T47D (cell line): ENCODE measurements around the gene IRAK2.

Source experiments
- DNase-seq, 2 experiments: peaks; one replicate each; pipeline versions ENCODE4 v3.0.0 to v3.0.0-alpha.2; 2011 to 2012; ENCODE audit warnings: low read depth in 1 of 2, low spot score in 1 of 2
- JUND ChIP-seq: IDR thresholded peaks from 2 replicates; pipeline ENCODE4 v1.6.1; 2012; ENCODE audit warnings: low read depth
- in situ Hi-C: cut with HindIII; loops from 2 replicates; pipeline ENCODE4 v1.10.0; 2016; ENCODE audit warnings: low sequenced_read_pairs, low pct_unique_long_range_greater_than_20kb

Gene IRAK2

GRCh38 chr3:10279384-10280176 lies 114.9 kb downstream of the IRAK2 start:
- no peak for TF ChIP-seq JUND
- in situ Hi-C loops = no loop called here

GRCh38 chr3:10280177-10280529 lies 115.4 kb downstream of the IRAK2 start:
- DNase-seq = no peak
- TF ChIP-seq JUND = no peak
- in situ Hi-C loops = no loop called here

More at GRCh38 chr3:10279384-10280176, 114.9 kb downstream of the IRAK2 start:
- no peak for DNase-seq

- no peak for DNase-seq
- in situ Hi-C loops = no loop called here
- TF ChIP-seq JUND = no peak
Measured at GRCh38 chr3:10280571-10280970, 115.9 kb downstream of the IRAK2 start.

- no peak for TF ChIP-seq JUND
- in situ Hi-C loops = no loop called here
- DNase-seq = no peak
Measured at GRCh38 chr3:10281951-10282350, 117.2 kb downstream of the IRAK2 start.

- no peak for DNase-seq
- no peak for TF ChIP-seq JUND
- in situ Hi-C loops = no loop called here
Measured at GRCh38 chr3:10283638-10284037, 118.9 kb downstream of the IRAK2 start.

- TF ChIP-seq JUND = no peak
- no peak for DNase-seq
- in situ Hi-C loops = no loop called here
Measured at GRCh38 chr3:10284496-10284895, 119.8 kb downstream of the IRAK2 start.

- in situ Hi-C loops = no loop called here
- TF ChIP-seq JUND = no peak
- no peak for DNase-seq
Measured at GRCh38 chr3:10285272-10286132, 120.8 kb downstream of the IRAK2 start.

- DNase-seq = peak; percentile 37 to 76
- in situ Hi-C loops = no loop called here
- TF ChIP-seq JUND = no peak
Measured at GRCh38 chr3:10286133-10286524, 121.4 kb downstream of the IRAK2 start.

- no peak for TF ChIP-seq JUND
- DNase-seq = no peak
- in situ Hi-C loops = no loop called here
Measured at GRCh38 chr3:10286596-10287295, 122.0 kb downstream of the IRAK2 start.

GRCh38 chr3:10287936-10288574 lies 123.3 kb downstream of the IRAK2 start:
- DNase-seq = no peak
- TF ChIP-seq JUND = no peak
- in situ Hi-C loops = no loop called here

- TF ChIP-seq JUND = no peak
- in situ Hi-C loops = no loop called here
- DNase-seq = no peak
Measured at GRCh38 chr3:10288575-10288960, 123.8 kb downstream of the IRAK2 start.

- no peak for DNase-seq
- in situ Hi-C loops = no loop called here
- no peak for TF ChIP-seq JUND
Measured at GRCh38 chr3:10289077-10289476, 124.4 kb downstream of the IRAK2 start.
